C4-2B (cell line): ENCODE data around the gene MYOCD.

ENCODE experiments used
- CTCF ChIP-seq: fragments of 450-650 bp; conservative IDR thresholded peaks from 2 replicates; pipeline ENCODE4 v1.5.1; 2017; ENCODE audit warnings: mild to moderate bottlenecking
- ZFX ChIP-seq: fragments of 450-650 bp; IDR thresholded peaks from 2 replicates; pipeline ENCODE4 v1.6.1; 2017

- TF ChIP-seq CTCF (no peak), ZFX (no peak)
Observed at GRCh38 chr17:12815642-12816141, 150.0 kb downstream of the MYOCD start.
